Uterus (tissue), 2 donors: ENCODE measurements around the gene TXLNG.

Source experiments
- POLR2A ChIP-seq, 2 donors: fragments of 450-650 bp; IDR thresholded peaks; one replicate each; pipeline ENCODE4 v1.6.1; 2016; ENCODE audit warnings: antibody characterized with exemption in 2 of 2, mild to moderate bottlenecking in 1 of 2, moderate library complexity in 1 of 2
- TF ChIP-seq, protein P1 (sequence below), 4 experiments: fragments of 200-600 bp in 2 of 4; fragments of 450-650 bp in 2 of 4; sonication (generic) in 2 of 4; IDR thresholded peaks; one replicate each; pipeline ENCODE4 v1.5.1; 2016 to 2019; ENCODE audit warnings: antibody characterized with exemption in 4 of 4, mild to moderate bottlenecking in 2 of 4, moderate library complexity in 1 of 4

DNA sequence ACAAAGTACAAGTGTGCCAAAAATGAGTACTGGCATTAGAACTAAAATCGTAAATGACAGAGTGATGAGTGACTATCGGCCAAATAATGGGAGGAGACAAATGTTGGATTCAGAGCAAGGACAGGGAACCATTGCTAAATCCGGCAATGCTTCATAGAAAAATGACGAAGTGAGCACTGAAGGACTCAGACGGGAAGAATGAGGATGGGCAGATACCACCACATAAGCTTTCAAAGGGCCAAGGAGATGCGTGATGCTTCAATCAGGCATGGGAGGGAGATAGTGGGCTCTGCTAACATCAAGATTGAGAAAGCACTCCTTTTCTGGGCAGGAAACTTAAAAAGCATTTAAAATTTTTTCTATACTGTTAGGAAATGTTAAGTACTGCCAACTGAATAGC is 62.3 kb downstream of the TXLNG start:
- TF ChIP-seq, protein P1, sequence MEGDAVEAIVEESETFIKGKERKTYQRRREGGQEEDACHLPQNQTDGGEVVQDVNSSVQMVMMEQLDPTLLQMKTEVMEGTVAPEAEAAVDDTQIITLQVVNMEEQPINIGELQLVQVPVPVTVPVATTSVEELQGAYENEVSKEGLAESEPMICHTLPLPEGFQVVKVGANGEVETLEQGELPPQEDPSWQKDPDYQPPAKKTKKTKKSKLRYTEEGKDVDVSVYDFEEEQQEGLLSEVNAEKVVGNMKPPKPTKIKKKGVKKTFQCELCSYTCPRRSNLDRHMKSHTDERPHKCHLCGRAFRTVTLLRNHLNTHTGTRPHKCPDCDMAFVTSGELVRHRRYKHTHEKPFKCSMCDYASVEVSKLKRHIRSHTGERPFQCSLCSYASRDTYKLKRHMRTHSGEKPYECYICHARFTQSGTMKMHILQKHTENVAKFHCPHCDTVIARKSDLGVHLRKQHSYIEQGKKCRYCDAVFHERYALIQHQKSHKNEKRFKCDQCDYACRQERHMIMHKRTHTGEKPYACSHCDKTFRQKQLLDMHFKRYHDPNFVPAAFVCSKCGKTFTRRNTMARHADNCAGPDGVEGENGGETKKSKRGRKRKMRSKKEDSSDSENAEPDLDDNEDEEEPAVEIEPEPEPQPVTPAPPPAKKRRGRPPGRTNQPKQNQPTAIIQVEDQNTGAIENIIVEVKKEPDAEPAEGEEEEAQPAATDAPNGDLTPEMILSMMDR (IDR thresholded peaks at IDR 0.05), result no peak
- no peak for TF ChIP-seq POLR2A (IDR thresholded peaks at IDR 0.05)
